A673 (cell line): ENCODE data around the gene NTN3.

Experiments used
- EZH2 ChIP-seq: fragments of 200-600 bp; sonication (generic); IDR thresholded peaks from 2 replicates; pipeline ENCODE4 v1.6.1; 2017; ENCODE audit warnings: borderline replicate concordance, low read depth, mild to moderate bottlenecking, mixed read lengths, antibody characterized with exemption, low read length; ENCODE audit not compliant: poor library complexity, severe bottlenecking
- TF ChIP-seq, protein P1 (sequence below): fragments of 300-800, 200-600 bp; sonication (generic); conservative IDR thresholded peaks from 2 replicates; pipeline ENCODE4 v1.5.1; 2017; ENCODE audit warnings: low read depth, mild to moderate bottlenecking, antibody characterized with exemption, low read length, moderate library complexity, mixed read lengths

DNA sequence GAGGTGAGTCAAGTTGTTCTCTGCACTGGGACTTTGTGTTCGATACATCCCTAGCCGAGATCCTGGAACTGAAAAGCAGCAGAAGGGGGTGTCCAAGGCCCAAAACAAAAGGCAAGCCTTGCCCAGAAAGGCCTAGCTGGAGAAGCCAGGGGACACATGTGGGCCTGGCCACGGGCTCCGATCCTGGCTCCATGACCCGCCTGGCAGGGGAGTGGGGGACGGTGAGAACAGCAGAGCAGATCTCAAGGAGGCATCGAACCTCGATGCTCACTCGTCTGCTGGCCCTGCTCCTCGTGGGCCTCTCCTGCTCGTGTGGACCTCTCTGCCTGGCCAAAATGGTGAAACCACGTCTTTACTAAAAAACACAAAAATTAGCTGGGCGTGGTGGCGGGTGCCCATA, 33.0 kb upstream of the NTN3 start:
- TF ChIP-seq, protein P1, sequence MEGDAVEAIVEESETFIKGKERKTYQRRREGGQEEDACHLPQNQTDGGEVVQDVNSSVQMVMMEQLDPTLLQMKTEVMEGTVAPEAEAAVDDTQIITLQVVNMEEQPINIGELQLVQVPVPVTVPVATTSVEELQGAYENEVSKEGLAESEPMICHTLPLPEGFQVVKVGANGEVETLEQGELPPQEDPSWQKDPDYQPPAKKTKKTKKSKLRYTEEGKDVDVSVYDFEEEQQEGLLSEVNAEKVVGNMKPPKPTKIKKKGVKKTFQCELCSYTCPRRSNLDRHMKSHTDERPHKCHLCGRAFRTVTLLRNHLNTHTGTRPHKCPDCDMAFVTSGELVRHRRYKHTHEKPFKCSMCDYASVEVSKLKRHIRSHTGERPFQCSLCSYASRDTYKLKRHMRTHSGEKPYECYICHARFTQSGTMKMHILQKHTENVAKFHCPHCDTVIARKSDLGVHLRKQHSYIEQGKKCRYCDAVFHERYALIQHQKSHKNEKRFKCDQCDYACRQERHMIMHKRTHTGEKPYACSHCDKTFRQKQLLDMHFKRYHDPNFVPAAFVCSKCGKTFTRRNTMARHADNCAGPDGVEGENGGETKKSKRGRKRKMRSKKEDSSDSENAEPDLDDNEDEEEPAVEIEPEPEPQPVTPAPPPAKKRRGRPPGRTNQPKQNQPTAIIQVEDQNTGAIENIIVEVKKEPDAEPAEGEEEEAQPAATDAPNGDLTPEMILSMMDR: no peak
- TF ChIP-seq EZH2: no peak
